H1 (cell line): ENCODE results near the gene CPD. TPM values are rescaled to one million over a fixed set of nuclear protein-coding genes. Genes with fewer than 3 reads are reported as not detected.

ENCODE experiments used
- JUN ChIP-seq: IDR thresholded peaks from 2 replicates; pipeline ENCODE4 v1.6.1; 2011; ENCODE audit warnings: low read depth, mild to moderate bottlenecking, improper control_type of control experiment, low read length
- SP4 ChIP-seq: IDR thresholded peaks from 2 replicates; pipeline ENCODE4 v1.6.1; 2012; ENCODE audit warnings: low read length, inconsistent platforms
- polyA plus RNA-seq, 7 experiments: library from polyadenylated mRNA; depleted of rRNA in 3 of 7; stranded (reverse) in 5 of 7; unstranded in 2 of 7; fragments of >200 nt in 5 of 7; fragments of 200-250 nt in 2 of 7; gene quantifications; 1 replicate in 5 of 7; 2 replicates in 1 of 7; 4 replicates in 1 of 7; pipeline versions ENCODE4 v1.2.1 to v1.2.3, GENCODE V29; 2011 to 2013; ENCODE audit warnings: missing spikeins in 2 of 7, mixed read lengths in 2 of 7
- total RNA-seq: library from RNA; stranded (reverse); fragmentation: NEBNext Ultra II Directional; extraction: Animal tissue kit (Norgen Biotek cat#: 25700); gene quantifications from 2 replicates; pipeline ENCODE4 v1.2.1, GENCODE V29; 2021

CPD gene
- total and polyA plus RNA-seq, 2 of the 8 experiments (the other 6 are each of a cell fraction or from before 2014, with no cell fraction given), result 8.6 to 46.2 TPM

GRCh38 chr17:30358055-30358760, 20.5 kb upstream of the CPD start (continued):
- no peak for TF ChIP-seq JUN
- no peak for TF ChIP-seq SP4
